ENCODE results near the gene FAM168A. TPM values are rescaled to one million over a fixed set of nuclear protein-coding genes. Genes with fewer than 3 reads are reported as not detected.

Gene FAM168A
- total RNA-seq, 2 donors from 2014 or later: 15.2 to 17.2 TPM

- no peak overlapping the region for H3K4me3 Mint-ChIP-seq
- ATAC-seq (no peak), DNase-seq (ENCODE audit: low spot score) (no peak)
- H3K4me1 Mint-ChIP-seq (ENCODE audit: low read depth in 2 of 2): peaks cover 6 to 12% of the 10 kb centered on the region in 2 donors
- no peaks in the 10 kb centered on the region for H3K36me3 Mint-ChIP-seq
- no peaks in the 10 kb centered on the region for H3K27me3 Mint-ChIP-seq
- no peak overlapping the region for H3K27ac Mint-ChIP-seq
- H3K9me3 Mint-ChIP-seq: no peaks in the 10 kb centered on the region
These were observed 87.8 kb downstream of the FAM168A start for GRCh38 chr11:73510106-73510505.

GRCh38 chr11:73509188-73509587 lies 88.7 kb downstream of the FAM168A start:
- no peaks in the 10 kb centered on the region for H3K27me3 Mint-ChIP-seq
- ATAC-seq: no peak
- no peak overlapping the region for H3K4me3 Mint-ChIP-seq
- no peaks in the 10 kb centered on the region for H3K36me3 Mint-ChIP-seq
- DNase-seq (ENCODE audit: low spot score): no peak
- H3K4me1 Mint-ChIP-seq (ENCODE audit: low read depth in 2 of 2): peaks cover 6 to 15% of the 10 kb centered on the region in 2 donors
- H3K27ac Mint-ChIP-seq: no peak overlapping the region
- H3K9me3 Mint-ChIP-seq: no peaks in the 10 kb centered on the region

- Mint-ChIP-seq H3K9me3 (no peaks in the 10 kb centered on the region), H3K36me3 (no peaks in the 10 kb centered on the region), H3K27ac (no peak overlapping the region), H3K4me3 (no peak overlapping the region), H3K27me3 (no peaks in the 10 kb centered on the region), H3K4me1 (ENCODE audit: low read depth in 2 of 2) (peaks cover 6 to 18% of the 10 kb centered on the region in 2 donors)
- DNase-seq (ENCODE audit: low spot score) (no peak), ATAC-seq (no peak)
These were observed 89.4 kb downstream of the FAM168A start for GRCh38 chr11:73508243-73509176.

GRCh38 chr11:73507086-73507485 lies 90.8 kb downstream of the FAM168A start:
- no peaks in the 10 kb centered on the region for H3K27me3 Mint-ChIP-seq
- no peak overlapping the region for H3K27ac Mint-ChIP-seq
- no peaks in the 10 kb centered on the region for H3K9me3 Mint-ChIP-seq
- H3K4me3 Mint-ChIP-seq: no peak overlapping the region
- no peaks in the 10 kb centered on the region for H3K36me3 Mint-ChIP-seq
- H3K4me1 Mint-ChIP-seq (ENCODE audit: low read depth in 2 of 2): peaks cover 6 to 24% of the 10 kb centered on the region in 2 donors
- no peak for ATAC-seq
- no peak for DNase-seq (ENCODE audit: low spot score)

- Mint-ChIP-seq H3K9me3 (no peaks in the 10 kb centered on the region), H3K27me3 (no peaks in the 10 kb centered on the region), H3K36me3 (no peaks in the 10 kb centered on the region), H3K27ac (no peak overlapping the region), H3K4me3 (no peak overlapping the region), H3K4me1 (ENCODE audit: low read depth in 2 of 2) (peaks cover 11 to 29% of the 10 kb centered on the region in 2 donors)
- DNase-seq (ENCODE audit: low spot score): no peak
- ATAC-seq: no peak
These were observed 91.9 kb downstream of the FAM168A start for GRCh38 chr11:73506038-73506437.

- Mint-ChIP-seq H3K27me3 (no peaks in the 10 kb centered on the region), H3K4me1 (ENCODE audit: low read depth in 2 of 2) (peaks cover 15 to 28% of the 10 kb centered on the region in 2 donors), H3K27ac (no peak overlapping the region), H3K9me3 (no peaks in the 10 kb centered on the region), H3K4me3 (no peak overlapping the region), H3K36me3 (no peaks in the 10 kb centered on the region)
- DNase-seq (ENCODE audit: low spot score) (no peak), ATAC-seq (no peak)
These were observed 99.6 kb downstream of the FAM168A start for GRCh38 chr11:73498343-73498742.

- Mint-ChIP-seq H3K4me1 (ENCODE audit: low read depth in 2 of 2) (peaks cover 11 to 23% of the 10 kb centered on the region in 2 donors), H3K27me3 (no peaks in the 10 kb centered on the region), H3K27ac (no peak overlapping the region), H3K9me3 (no peaks in the 10 kb centered on the region), H3K4me3 (no peak overlapping the region), H3K36me3 (no peaks in the 10 kb centered on the region)
- no peak for DNase-seq (ENCODE audit: low spot score)
- no peak for ATAC-seq
These were observed 101.8 kb downstream of the FAM168A start for GRCh38 chr11:73496134-73496533.

GRCh38 chr11:73495731-73496130 lies 102.2 kb downstream of the FAM168A start:
- H3K4me1 Mint-ChIP-seq (ENCODE audit: low read depth in 2 of 2): peaks cover 7 to 20% of the 10 kb centered on the region in 2 donors
- no peak overlapping the region for H3K27ac Mint-ChIP-seq
- DNase-seq (ENCODE audit: low spot score) (no peak), ATAC-seq (no peak)
- no peaks in the 10 kb centered on the region for H3K36me3 Mint-ChIP-seq
- H3K9me3 Mint-ChIP-seq: no peaks in the 10 kb centered on the region
- no peak overlapping the region for H3K4me3 Mint-ChIP-seq
- H3K27me3 Mint-ChIP-seq: no peaks in the 10 kb centered on the region

- H3K27me3 Mint-ChIP-seq: no peaks in the 10 kb centered on the region
- H3K27ac Mint-ChIP-seq: no peak overlapping the region
- no peaks in the 10 kb centered on the region for H3K36me3 Mint-ChIP-seq
- H3K4me1 Mint-ChIP-seq (ENCODE audit: low read depth in 2 of 2): peaks cover 4 to 11% of the 10 kb centered on the region in 2 donors
- H3K9me3 Mint-ChIP-seq: no peaks in the 10 kb centered on the region
- no peak for DNase-seq (ENCODE audit: low spot score)
- H3K4me3 Mint-ChIP-seq: no peak overlapping the region
- no peak for ATAC-seq
These were observed 103.8 kb downstream of the FAM168A start for GRCh38 chr11:73493956-73494598.

- ATAC-seq (no peak), DNase-seq (ENCODE audit: low spot score) (no peak)
- Mint-ChIP-seq H3K9me3 (peaks cover 3% of the 10 kb centered on the region), H3K4me1 (ENCODE audit: low read depth in 2 of 2) (peaks cover 5 to 13% of the 10 kb centered on the region in 2 donors), H3K4me3 (no peak overlapping the region), H3K27me3 (no peaks in the 10 kb centered on the region), H3K36me3 (peaks cover 11% of the 10 kb centered on the region), H3K27ac (no peak overlapping the region)
These were observed 116.3 kb downstream of the FAM168A start for GRCh38 chr11:73481626-73482025.

- ATAC-seq (no peak), DNase-seq (ENCODE audit: low spot score) (no peak)
- peaks cover 5 to 13% of the 10 kb centered on the region in 2 donors for H3K4me1 Mint-ChIP-seq (ENCODE audit: low read depth in 2 of 2)
- H3K9me3 Mint-ChIP-seq: peaks cover 4% of the 10 kb centered on the region
- no peaks in the 10 kb centered on the region for H3K27me3 Mint-ChIP-seq
- H3K36me3 Mint-ChIP-seq: peaks cover 14% of the 10 kb centered on the region
- H3K27ac Mint-ChIP-seq: no peak overlapping the region
- H3K4me3 Mint-ChIP-seq: no peak overlapping the region
These were observed 117.2 kb downstream of the FAM168A start for GRCh38 chr11:73480677-73481076.

GRCh38 chr11:73478737-73479347 lies 119.1 kb downstream of the FAM168A start:
- Mint-ChIP-seq H3K27me3 (no peaks in the 10 kb centered on the region), H3K36me3 (peaks cover 14% of the 10 kb centered on the region), H3K4me3 (no peak overlapping the region), H3K27ac (no peak overlapping the region), H3K4me1 (ENCODE audit: low read depth in 2 of 2) (peaks cover 5 to 13% of the 10 kb centered on the region in 2 donors), H3K9me3 (peaks cover 4% of the 10 kb centered on the region)
- ATAC-seq: no peak
- no peak for DNase-seq (ENCODE audit: low spot score)

GRCh38 chr11:73477518-73477917 lies 120.4 kb downstream of the FAM168A start:
- H3K4me1 Mint-ChIP-seq (ENCODE audit: low read depth in 2 of 2): peaks cover 5 to 6% of the 10 kb centered on the region in 2 donors
- H3K9me3 Mint-ChIP-seq: peaks cover 4% of the 10 kb centered on the region
- H3K27me3 Mint-ChIP-seq: no peaks in the 10 kb centered on the region
- DNase-seq (ENCODE audit: low spot score) (no peak), ATAC-seq (no peak)
- H3K27ac Mint-ChIP-seq: no peak overlapping the region
- H3K36me3 Mint-ChIP-seq: peaks cover 14% of the 10 kb centered on the region
- H3K4me3 Mint-ChIP-seq: no peak overlapping the region

Data from natural killer cell treated with Interleukin-12 subunit alpha and Interleukin-12 subunit beta and Interleukin-15 and Interleukin-18, amount 100 ng/mL, for 72 hours (primary cell).